GM13977 (cell line): Measurements from ENCODE around the gene ARMC2.
"Not testable (repeated sequence)": the region's sequence is repeated elsewhere in the genome, so short reads cannot be mapped to it uniquely, and the experiment has no call there.

Experiments used
- DNase-seq: peaks from one replicate; pipeline ENCODE4 v3.0.0; 2012; ENCODE audit warnings: low spot score
- in situ Hi-C: fragments of 300-500 bp; cut with MboI; formaldehyde crosslinking; loops from one replicate; pipeline ENCODE4 v1.12.0; 2022; ENCODE audit warnings: low sequenced_read_pairs, low pct_unique_long_range_greater_than_20kb, mixed read lengths, inconsistent platforms; ENCODE audit not compliant: unreplicated experiment
- TF ChIP-seq, protein P1 (sequence below): IDR thresholded peaks from 2 replicates; pipeline ENCODE4 v1.5.1; 2012; ENCODE audit warnings: mild to moderate bottlenecking, control low read depth; ENCODE audit not compliant: insufficient read depth; ENCODE audit errors: extremely low read depth, missing control alignments

Gene ARMC2

GRCh38 chr6:108920751-108921150, 72.5 kb downstream of the ARMC2 start:
- in situ Hi-C loops = no loop called here
- no peak for DNase-seq
- TF ChIP-seq, protein P1, sequence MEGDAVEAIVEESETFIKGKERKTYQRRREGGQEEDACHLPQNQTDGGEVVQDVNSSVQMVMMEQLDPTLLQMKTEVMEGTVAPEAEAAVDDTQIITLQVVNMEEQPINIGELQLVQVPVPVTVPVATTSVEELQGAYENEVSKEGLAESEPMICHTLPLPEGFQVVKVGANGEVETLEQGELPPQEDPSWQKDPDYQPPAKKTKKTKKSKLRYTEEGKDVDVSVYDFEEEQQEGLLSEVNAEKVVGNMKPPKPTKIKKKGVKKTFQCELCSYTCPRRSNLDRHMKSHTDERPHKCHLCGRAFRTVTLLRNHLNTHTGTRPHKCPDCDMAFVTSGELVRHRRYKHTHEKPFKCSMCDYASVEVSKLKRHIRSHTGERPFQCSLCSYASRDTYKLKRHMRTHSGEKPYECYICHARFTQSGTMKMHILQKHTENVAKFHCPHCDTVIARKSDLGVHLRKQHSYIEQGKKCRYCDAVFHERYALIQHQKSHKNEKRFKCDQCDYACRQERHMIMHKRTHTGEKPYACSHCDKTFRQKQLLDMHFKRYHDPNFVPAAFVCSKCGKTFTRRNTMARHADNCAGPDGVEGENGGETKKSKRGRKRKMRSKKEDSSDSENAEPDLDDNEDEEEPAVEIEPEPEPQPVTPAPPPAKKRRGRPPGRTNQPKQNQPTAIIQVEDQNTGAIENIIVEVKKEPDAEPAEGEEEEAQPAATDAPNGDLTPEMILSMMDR = no peak

- in situ Hi-C loops = no loop called here
- TF ChIP-seq, protein P1 = no peak
- DNase-seq = no peak
Measured at GRCh38 chr6:108921547-108922361, 73.5 kb downstream of the ARMC2 start.

- in situ Hi-C loops = no loop called here
- no peak for DNase-seq
- TF ChIP-seq, protein P1 = no peak
Measured at GRCh38 chr6:108922499-108922898, 74.3 kb downstream of the ARMC2 start.

DNA sequence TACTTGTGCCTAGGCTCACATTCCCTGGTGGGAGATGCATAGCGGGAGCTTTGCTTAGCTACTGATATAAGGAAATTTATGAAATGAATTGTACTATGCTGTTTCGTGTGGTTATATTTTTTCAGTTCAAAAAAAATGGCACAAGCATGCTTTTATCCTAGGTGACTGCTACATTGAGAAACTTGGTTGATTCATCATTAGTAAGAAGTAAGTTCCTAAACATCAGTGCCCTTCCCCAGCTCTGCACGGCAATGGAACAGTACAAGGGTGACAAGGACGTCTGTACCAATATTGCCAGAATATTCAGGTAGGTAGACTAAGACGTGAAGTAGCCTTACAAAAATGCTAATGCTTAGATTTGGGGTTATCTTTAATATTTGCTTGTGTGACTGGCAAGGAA, 79.7 kb downstream of the ARMC2 start:
- in situ Hi-C loops = no loop called here
- DNase-seq = no peak
- TF ChIP-seq, protein P1 = no peak

- no peak for DNase-seq
- in situ Hi-C loops = no loop called here
- TF ChIP-seq, protein P1 = no peak
Measured at GRCh38 chr6:108928650-108929049, 80.4 kb downstream of the ARMC2 start.

GRCh38 chr6:108931090-108931489, 82.9 kb downstream of the ARMC2 start:
- DNase-seq, in situ Hi-C loops: not testable (repeated sequence)

DNA sequence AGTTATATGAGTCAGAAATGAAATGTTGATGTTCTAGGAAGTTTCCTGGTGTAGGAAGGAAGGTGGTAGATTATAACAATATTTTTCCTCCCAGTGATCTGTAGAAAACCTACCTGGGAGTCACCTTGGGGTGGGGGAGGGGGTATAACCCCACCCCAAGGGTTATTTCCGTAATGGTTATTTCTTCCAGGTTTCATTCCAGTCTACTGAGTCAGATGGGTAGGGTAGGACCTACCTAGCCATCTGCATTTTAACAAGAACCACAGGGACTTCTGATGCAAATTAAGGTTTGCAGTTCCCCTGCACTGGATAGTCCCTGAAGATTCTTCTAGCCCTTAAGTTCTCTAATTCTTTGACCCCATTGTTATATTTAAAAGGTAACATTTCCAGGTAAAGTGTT, 88.9 kb downstream of the ARMC2 start:
- in situ Hi-C loops = no loop called here
- no peak for DNase-seq
- TF ChIP-seq, protein P1 = no peak
